Epithelial cell of prostate (primary cell): ENCODE measurements around the gene CPNE2.

Experiments
- DNase-seq: peaks from one replicate; pipeline ENCODE4 v3.0.0-alpha.2; 2011; ENCODE audit warnings: low read depth, low spot score
- H3K27ac ChIP-seq: fragments of 450-650 bp; 2 replicates; pipeline ENCODE4 v1.5.1; 2017; ENCODE audit warnings: mild to moderate bottlenecking

The CPNE2 gene

DNA sequence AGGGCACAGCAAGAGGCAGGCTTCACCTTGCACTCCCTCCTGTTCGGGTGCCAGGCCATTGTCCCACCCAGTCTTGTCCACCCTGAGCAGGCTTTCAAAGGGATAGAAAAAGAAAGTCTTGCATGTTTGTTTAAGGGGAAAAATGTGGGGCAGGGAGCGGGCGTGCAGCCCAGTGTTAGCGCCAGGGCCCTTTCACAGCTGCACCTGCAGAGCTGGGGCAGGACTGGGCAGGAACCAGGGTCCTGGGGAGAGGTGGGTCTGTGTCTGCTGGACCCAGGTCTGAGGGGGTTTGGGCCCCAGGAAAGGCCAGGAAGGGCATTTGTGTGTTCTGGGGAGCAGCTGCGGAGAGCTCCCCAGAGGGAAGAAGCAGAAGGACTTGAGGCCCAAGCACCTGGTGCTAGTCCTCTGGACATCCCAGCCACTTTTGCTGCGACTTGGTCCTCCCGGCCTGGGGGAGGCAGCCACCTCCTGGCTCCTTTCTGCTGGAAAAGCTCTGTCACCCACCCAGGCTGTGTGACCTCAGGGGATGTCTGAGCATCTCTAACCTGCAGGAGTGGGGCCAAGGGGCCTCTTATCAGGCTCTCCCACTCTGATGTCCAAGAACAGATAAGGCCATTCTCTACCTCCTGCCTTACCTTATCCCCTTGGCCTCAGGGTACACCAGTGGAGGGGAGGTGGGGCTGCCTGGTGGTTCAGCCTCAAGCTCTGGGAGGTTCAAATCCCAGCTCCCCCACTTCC, 48.7 kb downstream of the CPNE2 start:
- H3K27ac ChIP-seq: no peak overlapping the region
- DNase-seq: no peak

DNA sequence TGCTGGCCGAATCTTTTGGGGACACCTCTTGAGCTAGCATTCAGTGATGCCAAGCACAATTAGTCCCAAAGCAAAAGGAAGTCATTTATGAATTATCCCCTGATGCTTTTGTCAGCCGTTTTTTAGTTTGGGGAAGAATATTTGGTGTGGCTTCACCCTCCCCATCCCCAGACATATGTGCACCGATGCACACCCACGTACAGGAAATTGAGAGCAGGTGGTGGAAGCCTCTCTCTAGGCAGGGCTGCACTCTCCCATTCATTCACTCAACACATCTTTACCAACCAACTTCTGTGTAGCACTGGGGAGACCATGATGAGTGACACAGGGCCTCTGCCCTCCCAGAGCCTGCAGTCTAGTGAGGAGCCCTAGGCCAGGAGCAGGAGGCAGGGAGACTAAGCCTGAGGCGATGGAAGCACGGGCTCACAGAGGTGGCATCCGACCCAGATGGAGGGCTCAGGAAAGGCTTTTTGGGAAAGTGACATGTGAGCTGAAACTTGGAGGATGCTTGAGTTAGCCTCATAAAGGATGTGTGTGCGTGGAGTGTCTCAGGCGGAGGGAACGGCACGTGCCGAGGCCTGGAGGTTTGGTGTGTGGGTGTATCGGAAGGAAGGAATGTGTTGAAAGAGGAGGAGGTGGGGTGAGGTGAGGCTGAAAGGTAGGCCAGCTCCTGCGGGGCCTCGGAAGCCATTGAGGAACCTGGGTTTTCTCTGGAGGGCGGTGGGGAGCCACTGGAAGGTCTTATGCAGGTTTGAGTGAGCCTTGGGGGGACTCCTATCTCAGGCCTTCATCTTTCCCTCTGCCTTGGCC, 49.6 kb downstream of the CPNE2 start:
- DNase-seq: no peak
- H3K27ac ChIP-seq: no peak overlapping the region

DNA sequence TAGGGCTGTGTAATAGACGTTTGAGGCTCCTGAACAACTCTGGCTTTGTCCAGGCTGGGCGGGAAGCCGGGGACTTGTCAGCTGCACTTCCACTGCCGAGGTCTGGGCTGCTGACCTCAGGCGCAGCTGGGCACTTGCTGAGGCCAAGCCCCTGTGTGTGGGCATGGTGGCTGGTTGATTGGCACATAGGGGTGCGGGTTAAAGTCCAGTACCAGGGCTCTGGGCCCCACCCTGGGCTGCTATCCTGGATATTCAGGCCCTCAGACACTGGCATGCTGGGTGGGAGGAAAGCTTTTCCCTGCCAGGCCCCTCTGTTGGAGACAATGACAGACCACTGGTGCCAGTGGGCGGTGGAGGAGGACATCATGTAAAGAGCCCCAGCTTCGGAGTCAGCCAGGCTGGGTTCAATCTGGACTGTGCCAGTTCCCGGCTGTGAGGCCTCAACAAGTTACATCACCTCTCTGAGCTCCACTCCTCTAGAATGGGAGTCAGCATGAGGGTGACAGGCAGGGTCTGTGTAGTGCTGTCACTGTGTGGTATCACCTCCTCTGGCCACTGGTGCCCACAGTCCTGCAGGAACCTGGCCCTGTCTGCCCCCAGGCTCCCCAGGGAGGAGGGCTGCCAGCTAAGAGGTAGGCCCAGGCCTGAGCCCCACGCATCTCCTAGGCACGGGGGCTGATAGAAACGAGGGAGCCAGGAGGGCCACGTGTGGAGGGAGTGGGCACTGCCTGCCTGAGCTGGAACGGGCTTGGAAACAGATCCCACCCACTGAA, 51.0 kb downstream of the CPNE2 start:
- H3K27ac ChIP-seq: no peak overlapping the region
- no peak for DNase-seq

DNA sequence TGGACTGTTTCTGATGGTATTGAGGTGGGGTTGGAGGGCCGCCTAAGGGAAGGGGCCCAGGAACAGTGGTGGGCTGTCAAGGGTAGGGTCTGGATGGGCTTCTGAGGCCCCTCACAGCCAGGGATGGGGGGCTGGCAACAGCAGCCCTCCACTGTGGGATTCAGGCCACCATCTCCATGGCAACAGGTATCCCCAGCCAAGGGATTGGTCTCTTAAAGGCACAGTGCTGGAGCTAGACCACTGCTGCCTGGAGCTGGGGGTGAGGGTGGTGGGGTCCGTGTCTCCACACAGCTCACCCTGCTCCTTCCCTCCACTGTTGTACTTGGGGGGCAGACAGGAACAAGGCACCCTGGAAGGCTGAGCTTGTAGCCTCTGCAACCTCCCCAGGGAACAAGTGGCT, 51.6 kb downstream of the CPNE2 start:
- DNase-seq: no peak
- H3K27ac ChIP-seq: no peak overlapping the region

DNA sequence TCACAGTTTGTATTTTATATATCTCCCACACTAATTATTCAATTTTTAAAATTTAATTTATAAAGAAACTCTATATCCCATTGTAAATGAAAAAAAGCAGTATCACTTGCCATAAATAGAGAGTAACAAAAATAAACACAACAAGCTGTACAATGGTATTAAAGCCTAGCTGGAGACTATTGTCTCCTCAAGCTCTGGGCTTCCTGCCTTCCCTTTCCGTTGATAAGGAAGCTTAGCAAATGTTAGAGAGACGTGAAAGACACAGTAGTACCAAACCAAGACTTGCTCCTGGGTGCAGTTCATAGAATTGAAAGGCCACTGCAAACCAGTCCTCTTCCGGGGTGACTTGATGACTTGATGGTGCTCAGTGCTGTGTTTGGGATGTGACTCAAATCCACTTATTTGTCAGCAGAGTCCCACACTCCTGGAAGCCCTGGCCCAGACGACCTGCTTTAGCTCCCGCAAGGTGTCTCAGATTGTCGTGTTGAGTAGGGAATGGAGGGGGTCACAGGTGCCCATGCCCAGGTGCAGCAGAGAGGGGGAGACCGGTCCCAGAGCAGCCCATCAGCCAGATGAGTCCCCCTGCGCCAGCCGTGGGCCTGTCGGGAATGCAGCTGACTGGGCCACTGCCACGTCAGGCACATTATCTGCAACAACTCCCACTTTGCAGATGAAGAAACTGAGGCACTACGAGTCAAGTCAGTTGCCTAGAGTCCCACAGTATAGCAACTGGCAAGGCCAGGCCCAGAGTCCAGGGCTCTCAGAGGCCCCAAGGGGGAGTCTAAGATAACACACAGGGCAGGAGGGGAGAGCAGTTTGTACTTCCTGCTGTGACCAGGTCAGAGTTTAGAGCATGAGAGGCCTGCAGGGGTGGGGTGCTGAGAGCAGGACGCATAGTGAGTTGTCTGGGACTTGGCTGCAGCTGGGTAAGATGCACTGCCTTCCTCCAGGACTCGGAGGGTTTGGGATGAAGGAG, 53.0 kb downstream of the CPNE2 start:
- H3K27ac ChIP-seq: no peak overlapping the region
- no peak for DNase-seq

DNA sequence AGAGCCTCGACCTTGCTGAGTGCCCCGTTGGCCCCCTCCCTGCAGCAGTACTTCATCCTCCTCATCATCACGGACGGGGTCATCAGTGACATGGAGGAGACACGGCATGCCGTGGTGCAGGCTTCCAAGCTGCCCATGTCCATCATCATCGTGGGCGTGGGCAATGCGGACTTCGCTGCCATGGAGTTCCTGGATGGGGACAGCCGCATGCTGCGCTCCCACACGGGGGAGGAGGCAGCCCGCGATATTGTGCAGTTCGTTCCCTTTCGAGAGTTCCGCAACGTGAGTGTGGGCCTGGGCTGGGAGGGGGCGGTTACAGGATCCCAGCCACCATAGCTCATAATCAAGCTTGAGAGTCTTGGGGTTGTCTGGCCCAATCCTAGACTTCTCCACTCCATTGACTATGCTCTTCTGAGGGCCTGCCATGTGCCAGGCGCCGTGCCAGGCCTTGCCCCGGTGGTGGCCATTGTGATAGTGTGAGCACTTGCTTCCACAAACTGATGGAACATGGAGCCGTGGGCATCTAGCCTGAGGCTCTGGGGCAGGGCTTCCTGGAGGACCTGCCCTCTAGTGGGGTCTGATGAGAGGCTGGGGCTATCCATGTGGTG, 53.8 kb downstream of the CPNE2 start:
- H3K27ac ChIP-seq: no peak overlapping the region
- no peak for DNase-seq

DNA sequence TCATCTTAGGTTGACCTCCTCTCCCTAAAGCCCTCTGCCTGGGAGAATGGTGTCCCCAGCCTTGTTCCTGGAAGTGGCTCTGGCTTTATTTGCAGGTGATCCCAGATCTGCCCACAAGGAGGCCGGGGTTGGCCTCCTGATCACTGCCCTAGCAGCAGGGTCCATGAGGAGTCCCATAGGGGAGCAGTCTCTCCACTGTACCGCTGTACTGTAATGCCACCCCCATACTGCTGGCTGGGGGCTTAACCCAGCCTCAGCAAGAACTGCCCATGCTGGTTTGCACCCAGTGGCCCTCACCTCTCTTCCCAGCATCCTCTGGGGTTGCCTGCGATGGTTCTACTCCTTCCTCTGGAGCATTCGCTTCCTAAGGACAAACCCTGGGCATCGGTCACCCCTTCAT, 54.4 kb downstream of the CPNE2 start:
- DNase-seq: no peak
- no peak overlapping the region for H3K27ac ChIP-seq

DNA sequence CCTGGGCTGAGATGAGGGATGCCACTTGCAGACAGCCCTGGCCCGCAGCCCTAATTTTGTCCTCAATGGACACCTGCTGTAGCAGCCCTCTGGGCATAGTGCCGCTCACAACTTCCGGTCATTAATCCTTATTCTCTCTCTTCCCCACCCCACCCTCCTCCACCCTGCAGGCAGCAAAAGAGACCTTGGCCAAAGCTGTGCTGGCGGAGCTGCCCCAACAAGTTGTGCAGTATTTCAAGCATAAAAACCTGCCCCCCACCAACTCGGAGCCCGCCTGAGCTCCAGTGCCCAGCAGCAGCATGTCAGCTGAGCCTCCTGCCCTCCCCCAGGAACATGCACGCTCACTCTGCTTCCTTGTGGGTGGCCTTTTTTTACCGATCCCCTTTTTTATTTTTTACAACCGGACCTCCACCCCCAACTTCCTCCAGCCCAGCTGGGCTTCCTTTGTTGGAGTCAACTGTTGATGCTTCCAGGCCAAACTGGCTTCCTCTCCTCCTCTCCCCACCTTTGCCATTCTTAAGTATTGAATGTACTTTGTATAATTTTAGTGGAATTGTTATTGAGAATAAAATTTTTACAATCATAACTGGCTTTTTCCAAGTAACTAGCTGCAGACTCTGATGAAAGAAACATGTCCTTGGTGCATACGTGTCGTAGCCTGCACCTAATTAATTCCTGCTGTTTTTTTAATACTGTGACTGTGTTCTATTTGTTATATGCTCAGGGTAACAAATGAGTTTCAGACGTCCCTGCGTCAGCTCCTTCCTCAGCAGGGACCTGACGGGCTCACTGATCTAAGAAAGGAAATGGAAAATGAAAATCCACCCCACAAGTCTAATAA, 55.2 kb downstream of the CPNE2 start:
- peak overlapping the region; percentile 17 for H3K27ac ChIP-seq
- peak; percentile 16 for DNase-seq

DNA sequence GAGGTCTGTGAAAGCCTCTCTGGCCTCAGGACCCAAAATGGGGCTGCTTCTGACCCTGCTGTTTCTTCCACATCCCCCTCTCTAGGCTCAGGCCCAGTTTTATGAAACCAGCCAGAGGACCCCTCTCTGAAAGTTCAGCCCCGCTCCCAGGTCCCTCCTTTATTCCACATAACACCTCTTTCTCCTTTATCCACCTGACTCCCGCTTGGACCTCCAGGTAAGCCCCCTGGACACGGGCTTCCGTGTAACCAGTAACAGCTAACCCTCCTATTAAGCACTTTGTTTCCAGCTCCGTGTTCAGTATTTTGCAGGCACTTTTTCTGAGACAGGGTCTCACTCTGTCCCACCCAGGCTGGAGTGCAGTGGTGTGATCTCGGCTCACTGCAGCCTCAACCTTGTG, 56.1 kb downstream of the CPNE2 start:
- H3K27ac ChIP-seq: no peak overlapping the region
- no peak for DNase-seq

DNA sequence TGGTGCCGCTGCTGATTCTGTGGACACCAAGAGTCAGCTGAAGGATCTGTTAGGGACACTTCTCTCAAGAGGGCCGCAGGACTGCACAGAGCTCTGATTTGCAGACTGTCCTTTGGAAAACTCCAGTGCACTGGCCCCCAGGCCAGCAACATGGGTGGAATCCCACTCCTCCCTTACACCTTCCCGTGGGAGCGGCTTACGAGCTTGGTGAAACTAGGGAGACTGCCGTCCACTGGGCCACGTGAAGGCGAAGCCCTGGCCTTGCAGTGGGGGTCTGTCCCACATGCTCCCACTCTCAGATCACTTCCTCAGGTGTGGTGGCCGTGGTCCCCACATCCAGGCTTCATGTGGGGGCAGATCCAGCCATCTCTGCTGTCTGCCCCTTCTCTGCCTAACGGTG, 57.0 kb downstream of the CPNE2 start:
- no peak for DNase-seq
- H3K27ac ChIP-seq: no peak overlapping the region

DNA sequence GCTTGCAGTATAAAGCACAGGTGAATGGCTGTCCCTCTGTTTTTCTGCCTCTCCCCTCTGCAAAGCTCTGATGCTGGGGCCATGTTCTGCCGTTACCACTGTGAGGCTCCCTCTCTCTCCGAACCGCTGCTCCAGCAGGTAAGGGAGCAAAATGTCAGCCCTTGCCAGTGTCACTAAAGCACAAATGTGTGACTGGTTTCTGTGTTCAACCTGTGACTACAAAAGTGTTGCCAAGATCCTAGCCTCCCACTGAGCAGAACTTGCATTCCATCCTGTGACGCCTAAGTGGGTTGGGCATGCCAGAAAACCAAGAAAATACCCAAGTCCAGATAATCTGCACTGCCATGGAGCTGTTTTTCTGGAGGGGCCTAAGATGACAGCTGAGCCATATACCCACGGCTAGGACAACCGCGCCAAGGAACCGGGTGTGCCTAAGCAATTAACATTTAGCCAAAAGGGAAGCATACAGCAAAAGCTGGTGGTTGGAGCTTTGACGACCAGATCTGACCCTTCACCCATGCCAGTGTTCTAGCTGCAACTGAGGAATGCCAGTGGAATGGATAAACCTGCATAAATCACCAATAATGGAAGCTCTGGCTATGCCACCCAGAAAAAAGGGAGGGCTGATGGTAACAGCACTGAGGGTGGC, 58.4 kb downstream of the CPNE2 start:
- H3K27ac ChIP-seq: no peak overlapping the region
- no peak for DNase-seq

DNA sequence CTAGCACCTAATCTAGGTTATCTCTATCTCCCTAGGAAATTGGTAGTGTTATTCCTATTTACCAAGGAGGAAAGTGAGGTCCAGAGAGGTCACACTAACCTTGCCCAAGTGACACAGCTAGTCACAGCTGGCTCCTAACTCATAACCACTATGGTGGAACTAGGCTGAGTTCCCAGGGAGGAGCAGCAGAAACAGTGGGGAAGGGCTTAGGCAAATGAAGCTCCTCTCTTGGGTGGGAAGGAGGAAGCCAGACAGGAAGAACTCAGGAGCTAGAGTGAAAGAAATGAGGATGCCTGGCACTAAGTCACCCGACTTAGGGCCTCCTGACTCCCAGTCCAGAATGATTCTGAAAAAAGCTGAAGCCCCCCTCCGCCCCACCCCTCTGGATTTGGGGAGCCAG, 59.0 kb downstream of the CPNE2 start:
- no peak for DNase-seq
- no peak overlapping the region for H3K27ac ChIP-seq

DNA sequence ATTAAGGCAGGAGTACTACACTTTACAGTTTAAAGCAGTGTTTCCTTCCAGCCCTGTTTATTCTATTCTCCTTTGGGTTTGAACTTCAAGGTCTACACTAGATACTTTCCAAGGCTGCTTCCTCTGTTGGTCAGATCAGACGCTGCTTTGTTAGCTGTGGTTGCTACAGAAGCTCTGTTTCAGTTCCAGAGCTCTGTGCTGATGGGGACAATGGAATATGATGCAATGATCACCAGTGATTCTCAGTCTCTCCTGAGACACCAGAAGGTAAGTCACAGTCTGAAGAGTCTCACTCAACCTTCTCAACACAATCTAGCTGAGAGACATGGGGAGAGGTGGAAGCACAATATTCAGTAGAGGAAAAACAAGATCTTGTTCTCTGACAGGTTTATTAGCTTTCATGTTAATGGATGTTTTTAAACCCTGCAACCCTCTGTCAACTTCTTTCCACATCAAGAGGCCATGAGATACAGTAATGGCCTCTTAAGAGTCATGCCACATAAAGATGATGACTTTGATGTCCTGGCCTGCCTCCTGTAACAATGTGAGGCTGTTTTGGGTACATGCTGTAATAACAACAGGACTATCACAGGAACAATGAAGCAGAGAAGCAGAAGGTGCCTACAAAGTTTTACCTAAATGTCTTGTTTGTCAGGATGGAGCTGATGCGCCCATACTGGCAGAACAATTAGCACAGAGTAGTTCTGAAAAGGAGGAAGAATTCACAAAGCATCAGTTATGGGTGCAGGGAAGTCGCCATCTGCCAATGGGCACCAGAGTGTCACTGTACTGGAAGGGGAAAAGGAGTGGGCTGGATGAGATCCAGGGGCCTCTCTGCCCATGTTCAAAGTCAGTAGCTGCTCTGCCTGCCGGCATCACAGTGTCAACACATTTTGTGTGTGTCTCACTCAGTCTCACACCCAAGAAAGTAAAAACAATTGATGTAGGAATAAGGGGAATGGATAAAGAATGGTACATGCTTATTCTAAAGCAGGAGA, 60.0 kb downstream of the CPNE2 start:
- DNase-seq: no peak
- no peak overlapping the region for H3K27ac ChIP-seq

DNA sequence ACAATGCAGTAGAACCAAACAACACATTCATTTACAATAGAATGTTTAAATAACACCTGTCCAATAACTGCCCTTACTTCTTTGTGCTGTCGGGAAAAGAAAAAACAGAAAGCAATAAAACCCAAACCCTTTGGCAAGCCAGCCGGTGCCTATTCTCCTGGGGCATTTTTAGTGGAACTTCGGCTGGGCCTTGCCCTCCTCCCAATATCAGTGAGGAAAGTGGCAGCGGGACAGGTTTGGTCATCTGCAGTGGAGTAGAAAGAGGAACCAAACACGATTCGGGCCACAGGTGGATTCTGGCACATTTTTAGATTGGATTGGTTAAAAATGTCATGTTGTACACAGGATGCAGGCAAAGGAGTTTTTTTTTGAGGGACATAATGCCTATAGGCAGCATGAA, 61.5 kb downstream of the CPNE2 start:
- no peak overlapping the region for H3K27ac ChIP-seq
- DNase-seq: no peak

DNA sequence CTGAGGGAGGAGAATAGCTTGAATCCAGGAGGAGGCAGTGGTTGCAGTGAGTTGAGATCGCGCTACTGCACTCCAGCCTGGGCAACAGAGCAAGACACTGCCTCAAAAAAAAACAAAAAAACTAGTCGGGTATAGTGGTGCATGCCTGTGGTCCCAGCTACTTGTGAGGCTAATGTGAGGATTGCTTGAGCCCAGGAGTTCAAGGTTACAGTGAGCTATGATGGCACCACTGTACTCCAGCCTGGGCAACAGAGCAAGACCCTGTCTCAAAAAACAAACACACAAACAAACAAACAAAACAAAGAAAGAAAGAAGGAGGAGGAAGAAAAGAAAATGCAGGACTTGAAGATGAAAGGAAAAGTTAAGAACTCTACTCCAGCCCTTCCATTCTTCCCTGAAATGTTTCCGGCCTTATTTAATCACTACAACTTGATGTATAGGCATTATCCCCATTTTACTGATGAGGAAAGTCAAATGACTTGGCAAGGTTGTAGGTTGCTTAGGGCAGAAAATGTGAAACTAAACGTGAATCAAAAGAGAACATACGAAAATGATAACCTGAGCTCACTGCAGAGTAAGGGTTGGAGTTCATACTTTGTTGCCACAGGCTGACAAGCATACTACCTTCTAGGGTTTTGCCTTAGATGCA, 63.4 kb downstream of the CPNE2 start:
- DNase-seq: no peak
- no peak overlapping the region for H3K27ac ChIP-seq

DNA sequence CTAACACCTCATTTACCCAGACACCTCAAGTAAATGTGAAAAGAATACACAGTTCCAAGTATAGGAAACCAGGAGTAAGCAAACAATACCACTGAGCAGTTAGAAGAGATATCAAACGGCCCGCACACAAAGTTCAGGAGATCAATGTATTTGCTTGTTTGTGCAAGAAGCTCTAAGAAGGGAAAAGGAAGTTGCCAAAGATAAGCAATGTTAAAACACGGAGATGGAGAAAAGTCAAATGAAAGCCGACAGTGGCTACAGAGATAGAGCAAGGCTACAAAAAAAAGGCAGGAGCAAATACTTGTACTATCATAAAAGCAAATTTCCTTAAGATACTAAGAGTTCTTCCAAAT, 63.9 kb downstream of the CPNE2 start:
- no peak for DNase-seq
- no peak overlapping the region for H3K27ac ChIP-seq

DNA sequence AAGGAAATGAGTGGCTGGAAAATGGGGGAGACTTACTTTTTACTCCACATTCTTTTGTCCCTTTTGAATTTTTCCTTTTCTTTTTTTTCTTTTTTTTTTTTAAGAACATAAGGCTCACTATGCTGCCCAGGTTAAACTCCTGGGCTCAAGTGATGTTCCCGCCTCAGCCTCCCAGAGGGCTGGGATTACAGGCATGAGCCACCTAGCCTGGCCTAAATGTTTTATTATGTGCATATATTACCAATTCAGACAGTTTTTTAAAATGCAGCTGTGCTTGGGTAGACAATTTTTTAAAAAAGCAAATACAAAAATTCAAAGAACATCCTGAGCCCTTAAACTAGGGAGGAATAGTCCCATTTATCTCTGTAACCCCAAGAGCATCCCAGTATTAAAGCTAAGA, 65.2 kb downstream of the CPNE2 start:
- DNase-seq: no peak
- H3K27ac ChIP-seq: no peak overlapping the region
